IPS DF 4.7 (cell line): ENCODE data around the gene MARCHF2.
A peak's percentile ranks its signal among the peaks of the same experiment; 100 is the strongest.
"Not testable (repeated sequence)": the region's sequence is repeated elsewhere in the genome, so short reads cannot be mapped to it uniquely, and the experiment has no call there.

Experiments
- DNase-seq: peaks from one replicate; pipeline ENCODE4 v3.0.0-alpha.2; 2013; ENCODE audit warnings: low spot score; ENCODE audit errors: extremely low read depth

Gene MARCHF2

GRCh38 chr19:8404391-8405151 is 8.5 kb upstream of the MARCHF2 start:
- no peak for DNase-seq

GRCh38 chr19:8410718-8411117 is 2.4 kb upstream of the MARCHF2 start:
- not testable (repeated sequence) for DNase-seq

DNA sequence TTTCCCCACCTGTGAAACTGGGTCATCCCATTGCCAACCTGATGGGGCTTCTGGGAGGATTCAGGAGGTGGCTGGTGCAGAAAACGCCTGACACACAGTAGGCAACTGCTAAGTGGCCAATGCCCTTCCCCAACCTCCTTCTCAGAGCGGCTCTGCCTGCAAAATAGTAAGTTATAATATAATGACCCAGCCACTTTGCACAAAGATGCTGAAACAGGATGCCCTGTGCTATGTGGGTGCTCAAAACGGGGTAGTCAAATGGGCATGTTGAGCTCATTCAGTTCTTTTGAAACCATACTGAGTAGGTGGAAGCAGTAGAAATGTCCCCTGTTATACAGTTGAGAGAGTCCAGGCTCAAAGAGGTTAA is 507 bp downstream of the MARCHF2 start:
- no peak for DNase-seq

DNA sequence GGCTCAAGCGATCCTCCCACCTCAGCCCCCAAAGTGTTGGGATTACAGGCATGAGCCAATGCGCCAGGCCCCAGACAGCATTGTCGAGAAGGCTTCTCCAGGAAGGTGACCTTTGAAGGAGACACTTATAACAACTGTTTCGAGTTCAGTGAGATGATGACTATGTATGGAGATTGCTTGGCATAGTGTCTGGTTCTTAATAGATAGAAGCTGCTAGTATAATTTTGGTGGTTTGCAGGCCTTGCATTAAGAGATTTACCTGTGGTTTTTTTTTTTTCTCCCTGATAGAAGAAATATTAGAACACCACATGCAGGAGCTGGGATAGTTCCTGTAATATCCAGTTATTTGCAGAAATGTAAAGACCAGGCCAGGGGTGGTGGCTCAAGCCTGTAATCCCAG is 3.7 kb downstream of the MARCHF2 start:
- no peak for DNase-seq

GRCh38 chr19:8421484-8422461 is 8.7 kb downstream of the MARCHF2 start:
- no peak for DNase-seq

- no peak for DNase-seq
These were observed 10.7 kb downstream of the MARCHF2 start for GRCh38 chr19:8423817-8424223.

- DNase-seq = not testable (repeated sequence)
These were observed 12.2 kb downstream of the MARCHF2 start for GRCh38 chr19:8425331-8425730.

DNA sequence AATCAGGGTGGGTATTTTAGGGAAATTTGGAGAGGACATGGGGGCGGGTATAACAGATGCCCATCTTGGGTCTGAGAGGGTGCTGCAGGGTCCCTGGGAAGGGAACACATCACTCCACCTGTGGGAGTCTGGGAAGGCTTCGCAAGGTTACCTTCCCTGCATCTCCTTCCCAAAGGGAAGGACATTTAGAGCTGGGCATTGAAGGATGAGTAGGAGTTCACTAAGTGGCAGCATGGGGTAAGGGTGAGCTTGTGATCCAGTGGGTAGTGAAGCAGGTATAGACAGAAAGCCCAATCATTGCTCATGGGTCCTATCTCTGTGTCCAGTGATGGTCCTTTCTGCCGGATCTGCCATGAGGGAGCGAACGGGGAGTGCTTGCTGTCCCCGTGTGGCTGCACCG is 13.2 kb downstream of the MARCHF2 start:
- DNase-seq = no peak

DNA sequence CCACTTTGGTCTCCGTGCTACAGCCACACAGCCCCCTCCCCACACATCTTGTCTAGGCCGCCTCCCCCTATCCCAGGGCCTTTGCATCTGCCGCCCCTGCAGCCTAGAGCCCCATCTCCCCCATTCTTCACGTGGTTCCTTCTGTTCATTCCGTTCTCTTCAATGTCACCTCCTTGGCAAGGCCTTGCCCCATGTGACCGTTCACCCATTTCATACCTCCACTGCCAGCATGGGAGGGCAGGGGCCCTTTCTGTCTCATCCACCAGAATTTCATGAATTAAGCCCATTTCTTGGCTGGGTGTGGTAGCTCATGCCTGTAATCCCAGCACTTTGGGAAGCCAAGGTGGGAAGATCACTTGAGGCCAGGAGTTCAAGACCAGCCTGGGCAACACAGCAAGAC is 15.9 kb downstream of the MARCHF2 start:
- no peak for DNase-seq

- no peak for DNase-seq
These were observed 16.7 kb downstream of the MARCHF2 start for GRCh38 chr19:8429826-8430225.

GRCh38 chr19:8430650-8431049 is 17.5 kb downstream of the MARCHF2 start:
- DNase-seq = no peak

GRCh38 chr19:8438236-8438635 is 25.1 kb downstream of the MARCHF2 start:
- DNase-seq = no peak

- no peak for DNase-seq
These were observed 28.8 kb downstream of the MARCHF2 start for GRCh38 chr19:8441725-8442544.

DNA sequence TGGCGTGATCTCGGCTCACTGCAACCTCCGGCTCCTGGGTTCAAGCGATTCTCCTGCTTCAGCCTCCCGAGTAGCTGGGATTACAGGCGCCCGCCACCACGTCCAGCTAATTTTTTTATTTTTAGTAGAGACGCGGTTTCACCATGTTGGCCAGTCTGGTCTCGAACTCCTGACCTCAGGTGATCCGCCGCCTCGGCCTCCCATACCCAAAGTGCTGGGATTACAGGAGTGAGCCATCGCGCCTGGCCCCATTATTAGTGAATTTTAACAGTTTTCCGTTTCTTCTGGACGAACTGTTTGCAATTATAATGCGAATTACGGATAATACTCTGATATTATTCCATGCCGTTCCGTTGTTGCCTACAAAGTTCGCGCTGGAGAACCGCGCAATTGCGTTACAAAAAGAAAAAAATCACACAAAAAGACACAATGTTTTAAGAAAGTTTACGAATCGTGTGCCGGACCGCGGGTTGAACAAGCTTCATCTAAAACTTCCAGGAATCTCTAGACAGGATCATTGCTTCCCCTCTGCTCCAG is 31.1 kb downstream of the MARCHF2 start:
- not testable (repeated sequence) for DNase-seq

DNA sequence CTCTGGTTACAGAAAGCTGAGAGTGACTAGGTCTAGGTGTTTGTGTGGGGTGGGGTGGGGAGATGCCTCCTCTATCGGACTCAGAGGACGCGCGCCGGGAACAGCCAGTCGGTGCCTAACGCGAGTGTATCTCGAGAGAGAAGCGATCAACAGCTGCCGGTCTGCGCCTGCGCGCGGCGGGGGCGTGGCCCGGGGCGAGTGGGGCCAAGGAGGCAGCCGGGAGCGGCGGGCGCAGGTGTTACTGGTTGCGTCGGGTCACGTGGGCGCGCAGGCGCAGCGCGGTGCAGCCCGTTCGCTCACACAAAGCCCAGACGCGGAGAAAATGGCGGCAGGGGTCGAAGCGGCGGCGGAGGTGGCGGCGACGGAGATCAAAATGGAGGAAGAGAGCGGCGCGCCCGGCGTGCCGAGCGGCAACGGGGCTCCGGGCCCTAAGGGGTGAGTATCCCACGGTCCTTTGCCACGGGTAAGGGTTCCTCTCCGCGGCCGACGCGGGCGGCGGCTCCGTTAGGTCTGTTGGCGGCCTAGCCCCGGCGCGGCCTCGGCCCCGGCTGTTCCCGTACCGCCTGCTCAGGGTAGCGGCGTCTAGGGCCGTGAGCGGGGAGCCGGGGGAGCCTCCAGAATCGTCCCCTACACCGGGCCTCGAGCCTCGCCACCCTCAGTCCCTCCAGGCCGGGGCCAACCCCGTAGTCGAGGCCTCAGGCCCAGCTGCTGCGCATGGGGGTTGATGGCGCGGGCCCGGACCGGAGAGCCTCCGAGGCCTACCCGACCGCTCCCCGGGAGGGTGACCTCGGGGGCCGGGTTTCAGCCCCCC is 31.8 kb downstream of the MARCHF2 start, which contains the start of gene HNRNPM:
TSS of gene HNRNPM (plus strand) at position 299 of the 811 bp plus-strand sequence. CDS start at position 323, 24 bp downstream.
- DNase-seq = peak; percentile 72

DNA sequence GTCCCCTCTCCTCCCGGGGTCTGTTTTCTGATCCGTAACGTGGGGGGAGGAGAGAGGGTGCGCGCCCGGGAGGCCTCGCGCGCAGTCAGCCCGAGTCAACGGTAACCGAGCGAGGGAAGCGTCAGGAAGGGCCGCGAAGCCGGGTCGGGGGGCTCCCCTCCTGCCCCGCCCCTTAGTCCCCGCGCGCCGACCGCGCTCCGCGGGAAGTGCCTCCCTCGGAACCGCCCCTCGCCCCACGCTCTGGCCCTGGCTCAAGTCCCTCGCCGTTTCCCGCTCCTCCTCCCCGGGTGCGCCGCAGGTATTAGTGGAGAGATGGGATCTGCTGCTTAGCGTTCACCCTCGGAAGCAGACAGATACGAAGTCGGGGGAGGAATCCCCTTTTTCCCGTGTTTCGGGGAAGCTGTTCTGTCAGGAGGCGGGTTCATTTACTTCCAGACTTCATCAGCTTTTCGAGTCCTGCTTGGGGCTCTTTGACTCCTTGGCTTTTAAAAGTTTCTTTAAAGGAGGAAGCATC is 32.4 kb downstream of the MARCHF2 start:
- no peak for DNase-seq

GRCh38 chr19:8446061-8446709 is 33.1 kb downstream of the MARCHF2 start:
- DNase-seq = no peak

DNA sequence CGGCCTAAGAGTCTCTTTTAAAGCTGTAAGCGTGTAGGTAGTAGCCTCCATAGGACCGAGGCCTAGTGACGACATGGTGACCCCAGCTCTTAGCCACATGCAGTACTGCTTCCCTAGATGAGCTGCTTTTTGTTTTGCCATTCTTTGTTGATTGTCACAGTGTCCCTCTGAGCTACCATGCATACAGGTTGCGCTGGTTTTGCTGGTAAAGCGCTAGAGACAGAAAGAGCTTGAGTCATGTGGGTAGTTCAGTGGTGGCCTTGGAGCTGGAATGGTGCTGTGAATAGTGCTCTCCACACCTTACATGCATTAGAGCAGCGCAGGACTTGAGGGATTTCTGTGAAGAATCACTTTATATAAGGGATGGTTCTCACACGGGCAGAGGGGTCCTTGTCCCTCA is 36.7 kb downstream of the MARCHF2 start:
- DNase-seq = no peak

DNA sequence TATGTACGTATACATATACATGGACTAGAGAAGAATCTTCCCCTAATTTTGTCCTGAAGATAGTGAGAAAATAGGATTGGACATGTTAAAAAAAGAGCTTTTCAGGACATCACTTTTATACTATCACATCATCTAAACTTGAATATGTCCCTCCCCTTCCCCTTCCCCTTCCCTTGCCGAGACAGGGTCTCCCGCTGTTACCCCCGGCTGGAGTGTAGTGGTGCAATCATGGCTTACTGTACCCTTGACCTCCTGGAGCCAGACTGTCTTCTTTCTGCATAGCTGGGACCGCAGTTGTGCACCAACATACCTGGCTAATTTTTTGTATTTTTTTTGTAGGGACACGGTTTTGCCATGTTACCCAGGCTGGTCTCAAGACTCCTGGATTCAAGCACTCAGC is 38.3 kb downstream of the MARCHF2 start:
- no peak for DNase-seq

GRCh38 chr19:8451885-8452284 is 38.8 kb downstream of the MARCHF2 start:
- no peak for DNase-seq
